ENCODE measurements around the gene CBX3. TPM values are rescaled to one million over a fixed set of nuclear protein-coding genes. Genes with fewer than 3 reads are reported as not detected.

CBX3 gene
- total RNA-seq, 2 donors from 2014 or later: 179 to 242 TPM

- H3K36me3 Mint-ChIP-seq (ENCODE audit: low read depth): peaks cover 91% of the 10 kb centered on the region
- H3K4me3 Mint-ChIP-seq: peak overlapping the region; percentile 100
- no peak for ATAC-seq (replicated peaks)
- peak overlapping the region; percentile 100 for H3K27ac Mint-ChIP-seq
- peaks cover 31% of the 10 kb centered on the region for H3K4me1 Mint-ChIP-seq
- H3K27me3 Mint-ChIP-seq: no peaks in the 10 kb centered on the region
- no peaks in the 10 kb centered on the region for H3K9me3 Mint-ChIP-seq
Observed at GRCh38 chr7:26199301-26200037, 2.1 kb upstream of the CBX3 start.

GRCh38 chr7:26200038-26200443 lies 1.5 kb upstream of the CBX3 start:
- Mint-ChIP-seq H3K36me3 (ENCODE audit: low read depth) (peaks cover 91% of the 10 kb centered on the region), H3K9me3 (no peaks in the 10 kb centered on the region), H3K4me1 (peaks cover 34% of the 10 kb centered on the region), H3K27me3 (no peaks in the 10 kb centered on the region), H3K27ac (peak overlapping the region; percentile 100), H3K4me3 (peak overlapping the region; percentile 100)
- peak; percentile 28 for ATAC-seq (replicated peaks)

GRCh38 chr7:26200444-26201246 lies 900 bp upstream of the CBX3 start, which contains the start of gene HNRNPA2B1:
HNRNPA2B1 (minus strand) TSS chr7:26200746; CDS start chr7:26200577, 169 bp downstream.
- Mint-ChIP-seq H3K27me3 (no peaks in the 10 kb centered on the region), H3K27ac (peak within 1 kb of the TSS; percentile 100), H3K36me3 (ENCODE audit: low read depth) (peaks cover 91% of the 10 kb centered on the region), H3K4me1 (peaks cover 34% of the 10 kb centered on the region), H3K9me3 (no peaks in the 10 kb centered on the region), H3K4me3 (peak within 1 kb of the TSS; percentile 100)
- peak; percentile 76 for ATAC-seq (replicated peaks)

GRCh38 chr7:26202019-26202990 lies 760 bp downstream of the CBX3 start:
- peaks cover 30% of the 10 kb centered on the region for H3K4me1 Mint-ChIP-seq
- H3K4me3 Mint-ChIP-seq: peak overlapping the region; percentile 100
- H3K27me3 Mint-ChIP-seq: no peaks in the 10 kb centered on the region
- no peaks in the 10 kb centered on the region for H3K9me3 Mint-ChIP-seq
- H3K36me3 Mint-ChIP-seq (ENCODE audit: low read depth): peaks cover 91% of the 10 kb centered on the region
- H3K27ac Mint-ChIP-seq: peak overlapping the region; percentile 83
- no peak for ATAC-seq (replicated peaks)

GRCh38 chr7:26203016-26203415 lies 1.5 kb downstream of the CBX3 start:
- Mint-ChIP-seq H3K27ac (peak overlapping the region; percentile 83), H3K4me1 (peaks cover 31% of the 10 kb centered on the region), H3K9me3 (no peaks in the 10 kb centered on the region), H3K27me3 (no peaks in the 10 kb centered on the region), H3K4me3 (peak overlapping the region; percentile 94), H3K36me3 (ENCODE audit: low read depth) (peaks cover 91% of the 10 kb centered on the region)
- no peak for ATAC-seq (replicated peaks)

GRCh38 chr7:26208040-26208439 lies 6.5 kb downstream of the CBX3 start:
- Mint-ChIP-seq H3K4me1 (peaks cover 31% of the 10 kb centered on the region), H3K36me3 (ENCODE audit: low read depth) (peaks cover 100% of the 10 kb centered on the region), H3K9me3 (no peaks in the 10 kb centered on the region), H3K27me3 (no peaks in the 10 kb centered on the region), H3K27ac (no peak overlapping the region), H3K4me3 (no peak overlapping the region)
- no peak for ATAC-seq (replicated peaks)

GRCh38 chr7:26212921-26213718 lies 11.6 kb downstream of the CBX3 start:
- H3K4me3 Mint-ChIP-seq: no peak overlapping the region
- no peak for ATAC-seq (replicated peaks)
- no peaks in the 10 kb centered on the region for H3K4me1 Mint-ChIP-seq
- H3K9me3 Mint-ChIP-seq: no peaks in the 10 kb centered on the region
- peaks cover 54% of the 10 kb centered on the region for H3K36me3 Mint-ChIP-seq (ENCODE audit: low read depth)
- H3K27me3 Mint-ChIP-seq: no peaks in the 10 kb centered on the region
- no peak overlapping the region for H3K27ac Mint-ChIP-seq

DNA sequence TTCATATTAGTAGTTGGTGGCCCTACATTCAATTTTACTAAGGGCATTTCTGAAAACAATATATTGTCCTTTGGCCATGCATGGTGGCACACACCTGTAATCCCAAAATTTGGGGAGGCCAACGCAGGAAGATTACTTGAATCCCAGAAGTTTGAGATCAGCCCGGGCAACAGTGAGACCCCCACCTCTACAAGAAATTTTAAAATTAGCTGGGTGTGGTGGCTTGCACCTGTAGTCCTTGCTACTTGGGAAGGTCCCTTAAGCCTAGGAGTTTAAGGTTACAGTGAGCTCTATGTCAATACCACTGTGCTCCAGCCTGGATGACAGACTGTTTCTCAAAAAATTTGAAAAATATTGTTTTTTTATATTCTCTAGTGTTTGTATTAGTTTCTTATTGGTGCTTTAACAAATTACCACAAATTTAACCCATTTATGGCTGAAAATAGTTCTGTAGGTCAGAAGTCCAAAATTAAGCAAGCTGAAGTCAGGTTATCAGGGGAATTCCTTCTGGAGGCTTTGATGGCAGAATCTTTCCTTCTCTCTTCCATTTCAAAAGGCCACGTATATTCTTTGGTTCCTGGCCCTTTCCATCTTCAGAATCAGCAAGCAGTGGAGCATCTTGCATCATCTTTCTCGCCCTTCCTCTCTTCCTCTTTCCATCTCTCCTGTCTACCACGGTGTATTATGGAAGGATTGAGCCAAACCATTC lies 12.4 kb downstream of the CBX3 start:
- Mint-ChIP-seq H3K4me3 (no peak overlapping the region), H3K27ac (no peak overlapping the region), H3K9me3 (no peaks in the 10 kb centered on the region), H3K27me3 (no peaks in the 10 kb centered on the region), H3K4me1 (no peaks in the 10 kb centered on the region), H3K36me3 (ENCODE audit: low read depth) (peaks cover 45% of the 10 kb centered on the region)
- no peak for ATAC-seq (replicated peaks)

- peak; percentile 61 for ATAC-seq (replicated peaks)
- H3K27ac Mint-ChIP-seq: no peak overlapping the region
- H3K9me3 Mint-ChIP-seq: no peaks in the 10 kb centered on the region
- peaks cover 24% of the 10 kb centered on the region for H3K36me3 Mint-ChIP-seq (ENCODE audit: low read depth)
- no peaks in the 10 kb centered on the region for H3K27me3 Mint-ChIP-seq
- no peaks in the 10 kb centered on the region for H3K4me1 Mint-ChIP-seq
- H3K4me3 Mint-ChIP-seq: no peak overlapping the region
Observed at GRCh38 chr7:26216049-26216448, 14.5 kb downstream of the CBX3 start.

DNA sequence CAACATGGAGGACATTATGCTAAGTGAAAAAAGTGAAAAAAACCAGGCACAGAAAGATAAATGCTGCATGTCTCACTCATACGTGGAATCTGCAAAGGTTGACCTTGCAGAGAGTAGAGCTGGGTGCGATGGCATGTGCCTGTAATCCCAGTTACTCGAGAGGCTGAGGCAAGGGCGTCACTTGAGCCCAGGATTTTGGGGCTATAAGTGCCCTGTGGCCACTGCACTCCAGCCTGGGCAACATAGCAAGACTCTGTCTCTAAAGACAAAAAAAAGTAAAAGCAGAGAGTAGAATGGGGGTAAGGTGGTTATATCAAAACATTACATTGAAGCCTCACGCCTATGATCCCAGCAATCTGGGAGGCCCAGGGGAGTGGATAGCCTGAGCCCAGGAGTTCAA lies 22.8 kb downstream of the CBX3 start:
- no peaks in the 10 kb centered on the region for H3K36me3 Mint-ChIP-seq (ENCODE audit: low read depth)
- no peaks in the 10 kb centered on the region for H3K4me1 Mint-ChIP-seq
- H3K9me3 Mint-ChIP-seq: no peaks in the 10 kb centered on the region
- no peak overlapping the region for H3K4me3 Mint-ChIP-seq
- H3K27ac Mint-ChIP-seq: no peak overlapping the region
- H3K27me3 Mint-ChIP-seq: no peaks in the 10 kb centered on the region
- no peak for ATAC-seq (replicated peaks)

DNA sequence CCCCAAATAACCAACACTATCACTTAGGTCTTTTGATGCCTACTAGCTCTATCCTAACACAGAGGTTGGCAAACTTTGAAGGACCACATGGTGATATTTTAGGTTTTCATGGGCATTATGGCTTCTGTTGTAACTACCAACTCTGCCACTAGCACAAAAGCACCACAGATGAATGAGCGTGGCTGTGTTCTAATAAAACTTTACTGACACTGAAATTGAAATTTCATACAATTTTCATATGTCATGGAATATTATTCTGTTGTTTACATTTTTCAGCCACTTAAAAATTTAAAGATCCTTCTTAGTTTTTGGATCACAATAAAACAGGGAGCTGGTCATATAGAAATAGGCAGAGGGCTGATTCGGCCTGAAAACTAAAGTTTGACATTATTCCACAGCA lies 26.4 kb downstream of the CBX3 start:
- H3K9me3 Mint-ChIP-seq: no peaks in the 10 kb centered on the region
- H3K4me1 Mint-ChIP-seq: no peaks in the 10 kb centered on the region
- ATAC-seq (replicated peaks): no peak
- H3K4me3 Mint-ChIP-seq: no peak overlapping the region
- H3K36me3 Mint-ChIP-seq (ENCODE audit: low read depth): no peaks in the 10 kb centered on the region
- no peaks in the 10 kb centered on the region for H3K27me3 Mint-ChIP-seq
- no peak overlapping the region for H3K27ac Mint-ChIP-seq

DNA sequence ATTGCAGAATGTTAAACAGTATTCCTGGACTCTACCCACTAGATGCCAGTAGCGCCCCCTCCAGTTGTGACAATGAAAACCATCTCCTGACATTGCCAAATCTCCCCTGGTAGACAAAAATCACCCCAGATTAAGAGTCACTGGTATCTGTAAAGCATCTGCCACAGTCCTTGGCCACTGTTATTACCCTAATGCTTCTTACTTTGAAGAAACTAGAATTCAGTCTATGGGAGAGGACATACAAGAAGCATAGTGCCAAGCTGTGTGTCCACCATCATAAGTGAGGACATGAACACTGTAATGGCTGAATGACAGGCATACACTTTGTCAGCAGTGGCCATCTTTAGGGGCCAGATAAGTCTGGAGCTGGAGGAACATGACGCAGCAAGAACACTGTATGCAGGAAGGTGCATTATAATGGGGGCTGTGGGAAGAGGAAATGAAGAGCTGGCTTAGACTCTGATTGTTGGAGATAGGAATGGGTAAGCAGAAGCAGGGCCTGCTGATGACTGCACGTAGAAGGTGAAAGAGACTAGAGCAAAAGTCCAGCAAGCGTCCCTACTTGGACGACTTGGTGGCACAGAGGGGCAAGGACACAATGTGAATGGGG lies 32.5 kb downstream of the CBX3 start:
- Mint-ChIP-seq H3K4me3 (no peak overlapping the region), H3K36me3 (ENCODE audit: low read depth) (no peaks in the 10 kb centered on the region), H3K4me1 (no peaks in the 10 kb centered on the region), H3K9me3 (no peaks in the 10 kb centered on the region), H3K27ac (no peak overlapping the region), H3K27me3 (no peaks in the 10 kb centered on the region)
- ATAC-seq (replicated peaks): no peak

All from activated T-helper 17 cell treated with anti-CD3 and anti-CD28 coated beads, Interleukin-2, amount 50 U/mL, for 72 hours (primary cell).